HG03520 (cell line): ENCODE results near the gene TXK.

Source experiments
- ATAC-seq: cut with Tn5 transposase; IDR thresholded peaks from one replicate; pipeline ENCODE4 v1.9.1; 2021; ENCODE audit warnings: mild to moderate bottlenecking, moderate library complexity; ENCODE audit not compliant: unreplicated experiment

The TXK gene

GRCh38 chr4:48108309-48109073 is 25.6 kb downstream of the TXK start:
- ATAC-seq, result no peak

- no peak for ATAC-seq
These were observed 28.8 kb downstream of the TXK start for GRCh38 chr4:48105230-48105629.

GRCh38 chr4:48103483-48104139 is 30.4 kb downstream of the TXK start:
- no peak for ATAC-seq

- no peak for ATAC-seq
These were observed 31.7 kb downstream of the TXK start for GRCh38 chr4:48102303-48102702.

- no peak for ATAC-seq
These were observed 33.8 kb downstream of the TXK start for GRCh38 chr4:48100256-48100655.

GRCh38 chr4:48095441-48095840 is 38.6 kb downstream of the TXK start:
- ATAC-seq, result no peak

GRCh38 chr4:48093991-48094416 is 40.0 kb downstream of the TXK start:
- ATAC-seq, result no peak

GRCh38 chr4:48090621-48091020 is 43.4 kb downstream of the TXK start:
- ATAC-seq, result no peak

- no peak for ATAC-seq
These were observed 48.0 kb downstream of the TXK start for GRCh38 chr4:48085821-48086589.

- ATAC-seq, result no peak
These were observed 51.1 kb downstream of the TXK start for GRCh38 chr4:48082956-48083355.

GRCh38 chr4:48081196-48081595 is 52.9 kb downstream of the TXK start:
- no peak for ATAC-seq

- no peak for ATAC-seq
These were observed 54.1 kb downstream of the TXK start for GRCh38 chr4:48079972-48080391.

- no peak for ATAC-seq
These were observed 55.0 kb downstream of the TXK start for GRCh38 chr4:48078862-48079655.

GRCh38 chr4:48078425-48078824 is 55.6 kb downstream of the TXK start:
- ATAC-seq, result no peak

GRCh38 chr4:48074657-48075056 is 59.4 kb downstream of the TXK start:
- ATAC-seq, result no peak

GRCh38 chr4:48073567-48074103 is 60.4 kb downstream of the TXK start:
- ATAC-seq, result no peak

- no peak for ATAC-seq
These were observed 62.9 kb downstream of the TXK start for GRCh38 chr4:48071191-48071590.

- ATAC-seq, result no peak
These were observed 65.0 kb downstream of the TXK start for GRCh38 chr4:48069026-48069425.

GRCh38 chr4:48068182-48068581 is 65.9 kb downstream of the TXK start:
- no peak for ATAC-seq

GRCh38 chr4:48067536-48067935 is 66.5 kb downstream of the TXK start:
- ATAC-seq, result no peak

- ATAC-seq, result peak; percentile 65
These were observed 68.4 kb downstream of the TXK start for GRCh38 chr4:48065587-48066052.
